Gastrocnemius medialis (tissue), 4 donors: ENCODE data around the gene ZNF789.

ENCODE experiments used
- POLR2A ChIP-seq, 2 donors: fragments of 450-650 bp; IDR thresholded peaks; one replicate each; pipeline ENCODE4 v1.6.1; 2017; ENCODE audit warnings: antibody characterized with exemption in 2 of 2, mild to moderate bottlenecking in 2 of 2, moderate library complexity in 2 of 2
- TF ChIP-seq, protein P1 (sequence below), 5 experiments: fragments of 450-650 bp in 3 of 5; fragments of 200-600 bp in 2 of 5; sonication (generic) in 2 of 5; IDR thresholded peaks in 4 of 5; conservative IDR thresholded peaks in 1 of 5; 1 replicate in 4 of 5; 2 replicates in 1 of 5; pipeline ENCODE4 v1.5.1; 2016 to 2019; ENCODE audit warnings: antibody characterized with exemption in 5 of 5, mild to moderate bottlenecking in 3 of 5, moderate library complexity in 3 of 5

DNA sequence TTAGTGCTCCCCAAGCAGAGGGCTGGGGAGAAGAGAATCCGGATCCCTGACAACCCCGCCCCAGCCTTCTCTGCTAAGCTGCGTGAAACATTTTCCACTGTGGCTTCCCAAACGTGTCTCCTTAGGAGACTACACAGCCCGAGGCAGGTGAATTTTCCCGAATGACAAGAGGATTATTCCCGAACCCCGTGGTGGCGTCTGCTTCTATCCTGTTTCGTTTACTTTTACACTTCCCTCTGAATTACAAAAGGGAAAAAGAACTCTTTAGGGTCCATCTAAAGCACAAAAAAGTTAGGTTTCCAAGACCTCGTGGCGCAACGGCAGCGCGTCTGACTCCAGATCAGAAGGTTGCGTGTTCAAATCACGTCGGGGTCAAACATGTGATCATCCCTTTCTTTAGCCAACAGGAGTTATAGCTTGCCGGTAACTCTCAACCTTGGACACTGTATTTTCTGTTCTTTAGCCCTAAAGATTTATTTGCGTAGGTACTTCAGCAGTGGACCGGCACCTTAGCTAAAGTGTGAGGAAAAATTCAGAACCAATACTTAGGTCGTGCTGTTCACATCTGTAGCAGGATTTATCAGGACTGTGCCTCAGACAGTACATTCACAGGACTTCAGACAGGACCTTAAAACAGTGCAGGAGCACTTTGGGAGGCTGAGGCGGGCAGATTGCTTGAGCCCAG, 3.2 kb upstream of the ZNF789 start:
- no peak for TF ChIP-seq POLR2A (IDR thresholded peaks at IDR 0.05)
- TF ChIP-seq, protein P1, sequence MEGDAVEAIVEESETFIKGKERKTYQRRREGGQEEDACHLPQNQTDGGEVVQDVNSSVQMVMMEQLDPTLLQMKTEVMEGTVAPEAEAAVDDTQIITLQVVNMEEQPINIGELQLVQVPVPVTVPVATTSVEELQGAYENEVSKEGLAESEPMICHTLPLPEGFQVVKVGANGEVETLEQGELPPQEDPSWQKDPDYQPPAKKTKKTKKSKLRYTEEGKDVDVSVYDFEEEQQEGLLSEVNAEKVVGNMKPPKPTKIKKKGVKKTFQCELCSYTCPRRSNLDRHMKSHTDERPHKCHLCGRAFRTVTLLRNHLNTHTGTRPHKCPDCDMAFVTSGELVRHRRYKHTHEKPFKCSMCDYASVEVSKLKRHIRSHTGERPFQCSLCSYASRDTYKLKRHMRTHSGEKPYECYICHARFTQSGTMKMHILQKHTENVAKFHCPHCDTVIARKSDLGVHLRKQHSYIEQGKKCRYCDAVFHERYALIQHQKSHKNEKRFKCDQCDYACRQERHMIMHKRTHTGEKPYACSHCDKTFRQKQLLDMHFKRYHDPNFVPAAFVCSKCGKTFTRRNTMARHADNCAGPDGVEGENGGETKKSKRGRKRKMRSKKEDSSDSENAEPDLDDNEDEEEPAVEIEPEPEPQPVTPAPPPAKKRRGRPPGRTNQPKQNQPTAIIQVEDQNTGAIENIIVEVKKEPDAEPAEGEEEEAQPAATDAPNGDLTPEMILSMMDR (IDR thresholded peaks at IDR 0.05 in 4 of 5, conservative IDR thresholded peaks at IDR 0.05 in 1 of 5), result no peak
